Neutrophil (primary cell): ENCODE data around the gene SYT6.

Source experiments
- H3K27ac ChIP-seq: fragments of 200-600 bp; sonication (generic); 2 replicates; pipeline ENCODE4 v1.5.1; 2016; ENCODE audit warnings: mild to moderate bottlenecking, moderate library complexity
- H3K27me3 ChIP-seq: fragments of 200-600 bp; sonication (generic); 2 replicates; pipeline ENCODE4 v1.6.0; 2016; ENCODE audit warnings: mild to moderate bottlenecking
- H3K36me3 ChIP-seq: fragments of 200-600 bp; sonication (generic); 2 replicates; pipeline ENCODE4 v1.5.1; 2017
- H3K4me1 ChIP-seq, 2 experiments: fragments of 200-600 bp in 1 of 2; sonication (generic) in 1 of 2; 1 replicate in 1 of 2; 2 replicates in 1 of 2; pipeline versions ENCODE4 v1.5.1 to v1.6.1; 2013 to 2016; ENCODE audit warnings: low read depth in 1 of 2, low read length in 1 of 2, mild to moderate bottlenecking in 1 of 2, moderate library complexity in 1 of 2; ENCODE audit not compliant: control insufficient read depth in 1 of 2, insufficient read depth in 1 of 2
- H3K4me3 ChIP-seq, 2 experiments: fragments of 200-600 bp in 1 of 2; sonication (generic) in 1 of 2; 1 replicate in 1 of 2; 2 replicates in 1 of 2; pipeline ENCODE4 v1.5.1; 2013 to 2016; ENCODE audit warnings: low read depth in 1 of 2, low read length in 1 of 2, mild to moderate bottlenecking in 1 of 2, moderate library complexity in 1 of 2
- H3K9me3 ChIP-seq: fragments of 200-600 bp; sonication (generic); 2 replicates; pipeline ENCODE4 v1.5.1; 2016
- CTCF ChIP-seq: fragments of 200-600 bp; sonication (generic); IDR thresholded peaks from 2 replicates; pipeline ENCODE4 v1.5.1; 2016; ENCODE audit warnings: antibody characterized with exemption

The SYT6 gene

GRCh38 chr1:114104949-114105348 lies 48.7 kb downstream of the SYT6 start:
- no peak overlapping the region for H3K27ac ChIP-seq
- no peaks in the 10 kb centered on the region for H3K4me1 ChIP-seq
- H3K9me3 ChIP-seq: no peaks in the 10 kb centered on the region
- TF ChIP-seq CTCF: no peak
- peaks cover 11% of the 10 kb centered on the region for H3K27me3 ChIP-seq
- H3K4me3 ChIP-seq: no peak overlapping the region
- H3K36me3 ChIP-seq: no peaks in the 10 kb centered on the region

GRCh38 chr1:114103992-114104391 lies 49.7 kb downstream of the SYT6 start:
- H3K4me3 ChIP-seq: no peak overlapping the region
- H3K36me3 ChIP-seq: no peaks in the 10 kb centered on the region
- H3K9me3 ChIP-seq: no peaks in the 10 kb centered on the region
- no peaks in the 10 kb centered on the region for H3K4me1 ChIP-seq
- H3K27ac ChIP-seq: no peak overlapping the region
- H3K27me3 ChIP-seq: peaks cover 11% of the 10 kb centered on the region
- no peak for TF ChIP-seq CTCF

GRCh38 chr1:114102136-114102535 lies 51.5 kb downstream of the SYT6 start:
- H3K27me3 ChIP-seq: peaks cover 11% of the 10 kb centered on the region
- H3K36me3 ChIP-seq: no peaks in the 10 kb centered on the region
- no peak overlapping the region for H3K27ac ChIP-seq
- no peaks in the 10 kb centered on the region for H3K9me3 ChIP-seq
- no peak for TF ChIP-seq CTCF
- no peaks in the 10 kb centered on the region for H3K4me1 ChIP-seq
- no peak overlapping the region for H3K4me3 ChIP-seq

DNA sequence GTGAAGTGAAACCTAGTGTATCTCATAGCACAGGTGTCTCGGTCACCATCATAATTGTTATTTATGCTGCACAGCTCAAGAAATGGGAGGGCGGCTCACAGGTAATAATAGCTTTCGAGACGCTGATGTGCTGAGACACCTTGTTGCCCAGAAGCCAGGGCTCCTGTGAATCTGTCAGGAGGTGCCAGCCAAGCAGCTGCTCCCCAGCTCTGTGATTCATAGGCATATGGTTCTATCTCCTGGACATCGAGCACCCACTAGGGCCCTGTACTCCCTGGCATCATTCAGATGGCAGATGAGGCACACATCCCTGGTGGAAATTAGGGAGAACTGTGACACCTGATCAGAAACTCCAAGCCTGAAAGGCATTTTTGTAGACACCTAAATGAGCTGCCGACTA lies 53.5 kb downstream of the SYT6 start:
- H3K27me3 ChIP-seq: peaks cover 11% of the 10 kb centered on the region
- no peak for TF ChIP-seq CTCF
- H3K4me1 ChIP-seq: no peaks in the 10 kb centered on the region
- H3K36me3 ChIP-seq: no peaks in the 10 kb centered on the region
- no peaks in the 10 kb centered on the region for H3K9me3 ChIP-seq
- H3K27ac ChIP-seq: no peak overlapping the region
- H3K4me3 ChIP-seq: no peak overlapping the region

- no peak for TF ChIP-seq CTCF
- H3K27ac ChIP-seq: no peak overlapping the region
- peaks cover 0 to 2% of the 10 kb centered on the region in 2 experiments for H3K4me1 ChIP-seq
- no peak overlapping the region for H3K4me3 ChIP-seq
- H3K27me3 ChIP-seq: peaks cover 11% of the 10 kb centered on the region
- no peaks in the 10 kb centered on the region for H3K9me3 ChIP-seq
- no peaks in the 10 kb centered on the region for H3K36me3 ChIP-seq
Measured at GRCh38 chr1:114099268-114099667, 54.4 kb downstream of the SYT6 start.

- TF ChIP-seq CTCF: no peak
- Histone ChIP-seq H3K9me3 (no peaks in the 10 kb centered on the region), H3K27me3 (peaks cover 14% of the 10 kb centered on the region), H3K4me3 (no peak overlapping the region), H3K36me3 (no peaks in the 10 kb centered on the region), H3K4me1 (peaks cover 0 to 3% of the 10 kb centered on the region in 2 experiments), H3K27ac (no peak overlapping the region)
Measured at GRCh38 chr1:114097109-114097508, 56.6 kb downstream of the SYT6 start.
